Upper lobe of right lung (tissue), 1 donor: ENCODE data around the gene SPECC1L. TPM values are rescaled to one million over a fixed set of nuclear protein-coding genes. Genes with fewer than 3 reads are reported as not detected.
A peak's percentile ranks its signal among the peaks of the same experiment; 100 is the strongest.

Experiments used
- ATAC-seq: fragments of 200-7000 bp; cut with Tn5 transposase; one replicate; pipeline ENCODE4 v1.9.1; 2020; ENCODE audit warnings: mild to moderate bottlenecking, moderate library complexity
- DNase-seq: peaks from one replicate; pipeline ENCODE4 v3.0.0-alpha.2; 2020
- H3K27ac ChIP-seq: fragments of 200-600 bp; one replicate; pipeline ENCODE4 v1.8.0; 2022
- H3K27me3 ChIP-seq: fragments of 200-600 bp; one replicate; pipeline ENCODE4 v1.8.0; 2022; ENCODE audit warnings: mild to moderate bottlenecking
- H3K36me3 ChIP-seq: fragments of 200-600 bp; one replicate; pipeline ENCODE4 v1.8.0; 2022
- H3K4me1 ChIP-seq: fragments of 200-600 bp; one replicate; pipeline ENCODE4 v1.8.0; 2022
- H3K4me3 ChIP-seq: fragments of 200-600 bp; one replicate; pipeline ENCODE4 v1.8.0; 2022; ENCODE audit warnings: mild to moderate bottlenecking
- H3K9me3 ChIP-seq: fragments of 200-600 bp; one replicate; pipeline ENCODE4 v1.8.0; 2022
- CTCF ChIP-seq: fragments of 200-600 bp; IDR thresholded peaks from one replicate; pipeline ENCODE4 v1.8.0; 2022; ENCODE audit warnings: antibody characterized with exemption
- intact Hi-C: fragments of 100-400 bp; cut with DNase I; formaldehyde crosslinking; loops from one replicate; pipeline ENCODE4 v1.11.0; 2022
- total RNA-seq: library from RNA; stranded (reverse); fragmentation: NEBNext Ultra II Directional; extraction: Animal tissue kit (Norgen Biotek cat#: 25700); gene quantifications from one replicate; pipeline ENCODE4 v1.2.1, GENCODE V29; 2021
- donor health status: DM: no; HTN: yes; CAD: no; lungs with severe emphysema.

The SPECC1L gene
- total RNA-seq, 1 donor from 2014 or later, result 87.1 TPM

- intact Hi-C loops, result no loop called here
- no peak overlapping the region for H3K4me3 ChIP-seq
- ATAC-seq (no peak), DNase-seq (no peak)
- H3K36me3 ChIP-seq, result no peaks in the 10 kb centered on the region
- no peaks in the 10 kb centered on the region for H3K9me3 ChIP-seq
- peak overlapping the region; percentile 44 for H3K27ac ChIP-seq
- no peaks in the 10 kb centered on the region for H3K27me3 ChIP-seq
- peaks cover 25% of the 10 kb centered on the region for H3K4me1 ChIP-seq
- TF ChIP-seq CTCF, result no peak
Observed at GRCh38 chr22:24467340-24467739, 196.7 kb downstream of the SPECC1L start.

Other genes with a start within 250 kb of the SPECC1L start
- 277 TPM for gene SUSD2, start 89.3 kb upstream of the SPECC1L start, total RNA-seq
- gene GGT5, start 25.7 kb upstream of the SPECC1L start, total RNA-seq, result 66.5 TPM
- 17.2 TPM for gene ADORA2A, start 156.8 kb downstream of the SPECC1L start, total RNA-seq
- 1.5 TPM for gene UPB1, start 224.5 kb downstream of the SPECC1L start, total RNA-seq